GM15510 (cell line): Measurements from ENCODE around the gene PHETA1.

Source experiments
- POLR2A ChIP-seq: IDR thresholded peaks from 3 replicates; pipeline ENCODE4 v1.6.1; 2011; ENCODE audit warnings: borderline replicate concordance; ENCODE audit not compliant: insufficient read length; ENCODE audit errors: extremely low read depth

Gene PHETA1

GRCh38 chr12:111361073-111361716 is 7.7 kb downstream of the PHETA1 start:
- no peak for TF ChIP-seq POLR2A

DNA sequence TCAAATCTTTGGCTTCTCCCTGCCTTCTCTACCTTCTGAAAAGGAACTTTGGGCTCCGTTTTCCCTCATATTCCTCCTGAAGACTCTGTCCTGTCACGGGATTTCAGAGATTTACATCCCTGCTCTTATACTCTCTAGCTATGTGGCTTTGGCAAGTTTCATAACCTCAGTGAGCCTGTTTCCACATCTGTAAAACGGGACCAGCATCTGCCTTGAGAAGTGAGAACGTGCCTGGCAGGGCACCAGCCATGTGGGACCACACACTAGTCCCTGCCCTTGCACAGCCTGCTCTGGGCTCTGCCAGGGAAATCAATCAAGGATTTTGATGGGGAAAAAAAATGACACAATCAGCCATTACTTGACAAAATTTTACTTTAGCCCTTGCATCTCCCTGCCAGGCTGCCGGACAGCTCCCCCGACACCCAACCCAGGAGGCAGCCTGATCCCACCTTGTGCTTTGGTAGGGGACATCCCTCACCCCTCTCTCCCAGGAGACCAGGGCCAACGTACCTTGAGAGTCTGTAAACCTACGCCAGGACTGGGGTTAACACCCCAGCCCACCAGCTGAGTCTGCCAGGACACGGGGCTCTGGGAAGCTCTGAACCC is 8.5 kb downstream of the PHETA1 start:
- TF ChIP-seq POLR2A = no peak

GRCh38 chr12:111359914-111360276 is 9.0 kb downstream of the PHETA1 start:
- no peak for TF ChIP-seq POLR2A

DNA sequence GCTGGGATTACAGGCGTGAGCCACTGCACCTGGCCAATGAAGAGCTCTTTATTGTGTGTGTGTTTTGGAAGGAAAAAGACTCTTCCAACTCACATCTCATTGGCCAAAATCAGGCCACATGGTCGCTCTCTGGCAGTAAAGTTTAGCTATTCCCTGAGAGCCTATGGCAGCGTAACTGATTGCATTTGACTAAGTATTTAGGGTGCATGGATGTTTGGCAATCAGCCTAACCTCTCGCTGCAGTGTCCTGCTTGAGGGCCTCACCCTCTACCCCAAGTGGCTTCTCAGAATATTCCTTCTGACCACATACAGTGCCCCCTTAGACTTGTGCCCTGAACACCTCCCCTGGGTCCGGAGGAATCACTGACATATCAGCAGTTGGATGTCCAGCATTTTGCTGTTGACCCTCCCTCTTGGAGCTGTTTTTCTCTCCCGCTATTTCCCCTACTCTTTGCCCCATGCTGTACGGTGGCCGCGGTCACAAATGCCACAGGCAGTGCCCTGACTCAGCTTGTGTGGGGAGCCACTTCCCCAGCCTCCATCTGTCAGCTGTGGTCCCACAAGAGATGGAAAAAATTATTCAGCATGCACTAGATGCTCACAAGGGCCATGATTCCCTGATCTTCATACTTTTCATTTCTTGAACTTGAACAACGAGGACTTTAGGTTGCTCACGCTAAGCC is 9.5 kb downstream of the PHETA1 start:
- TF ChIP-seq POLR2A = no peak

- no peak for TF ChIP-seq POLR2A
These were observed 13.5 kb downstream of the PHETA1 start for GRCh38 chr12:111355201-111355925.

GRCh38 chr12:111354511-111354910 is 14.4 kb downstream of the PHETA1 start:
- TF ChIP-seq POLR2A = no peak

GRCh38 chr12:111353603-111354295 is 15.1 kb downstream of the PHETA1 start:
- no peak for TF ChIP-seq POLR2A

DNA sequence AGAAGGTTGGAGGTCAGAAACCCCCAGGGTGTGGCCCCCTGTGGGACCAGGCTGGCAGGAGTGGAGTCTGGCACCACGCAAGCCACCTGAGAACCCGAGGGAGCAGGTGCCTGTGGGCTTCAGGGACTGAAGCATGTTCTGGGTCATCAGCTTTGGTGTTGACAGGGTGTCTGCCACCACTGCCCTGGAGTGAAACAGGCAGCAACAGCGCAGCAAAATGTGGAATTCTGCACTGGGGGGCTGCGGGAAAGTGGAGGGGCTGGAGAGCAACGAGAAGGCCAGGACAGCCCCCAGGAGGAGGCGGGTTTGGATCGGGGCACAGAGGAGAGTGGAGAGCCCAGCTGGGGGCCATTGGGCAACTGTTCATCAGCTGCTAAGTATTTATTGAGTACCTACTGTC is 15.9 kb downstream of the PHETA1 start:
- TF ChIP-seq POLR2A = no peak

- no peak for TF ChIP-seq POLR2A
These were observed 16.4 kb downstream of the PHETA1 start for GRCh38 chr12:111352296-111352993.

DNA sequence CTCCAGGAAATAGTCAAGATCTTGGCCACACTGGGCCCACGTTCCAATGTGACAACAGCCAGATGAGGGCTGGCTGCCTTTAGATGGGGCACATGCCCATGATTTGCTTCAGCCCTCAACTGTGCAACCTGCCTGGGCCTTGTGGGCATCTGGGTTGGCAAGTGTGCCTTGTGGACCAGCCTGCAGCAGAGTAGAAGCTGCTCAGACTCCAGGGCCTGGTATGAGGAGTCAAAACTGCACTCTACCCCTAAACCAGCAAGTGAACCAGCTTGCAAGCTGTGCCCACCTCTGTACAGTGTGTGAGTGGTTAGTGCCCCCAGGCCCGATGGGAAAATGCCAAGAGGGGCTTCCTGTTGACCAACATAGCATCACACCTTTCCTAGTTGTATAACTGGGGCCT is 17.9 kb downstream of the PHETA1 start:
- no peak for TF ChIP-seq POLR2A

DNA sequence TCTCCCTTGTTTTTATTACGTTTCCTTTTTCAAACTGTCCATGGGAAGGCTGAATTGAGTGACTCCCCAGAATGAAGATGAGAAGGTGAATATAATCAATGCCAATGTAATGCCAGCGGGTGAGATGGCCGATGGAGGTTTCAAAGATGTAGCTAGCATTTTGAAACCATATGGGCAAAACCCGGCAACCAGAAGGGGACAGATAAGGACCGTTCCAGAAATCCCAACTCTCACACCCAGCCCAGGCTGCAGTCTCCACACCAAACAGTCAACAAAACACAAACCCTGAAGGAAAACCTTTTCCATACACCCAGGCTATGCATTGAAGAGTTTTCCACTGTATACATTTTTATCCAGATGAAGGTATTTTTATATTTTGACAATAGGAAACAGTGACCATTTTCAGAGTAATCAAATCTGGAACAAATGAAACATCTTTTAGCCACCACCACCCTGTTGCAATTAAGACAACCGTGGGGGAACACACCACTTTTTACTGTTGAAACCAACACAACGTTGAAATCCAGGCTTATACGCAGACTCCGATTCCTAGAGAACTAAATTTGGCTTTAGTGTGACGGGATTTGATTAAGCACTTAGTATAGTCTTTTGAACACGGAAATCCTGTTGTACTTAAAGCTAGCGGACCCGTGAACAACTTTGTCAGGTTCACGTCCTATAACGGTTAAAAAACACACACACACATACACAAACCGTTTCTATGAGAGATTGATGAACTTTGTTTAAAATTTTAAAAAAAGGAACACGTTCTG is 19.0 kb downstream of the PHETA1 start:
- TF ChIP-seq POLR2A = no peak

- TF ChIP-seq POLR2A = no peak
These were observed 19.7 kb downstream of the PHETA1 start for GRCh38 chr12:111349101-111349747.
